AG09309 (cell line): Measurements from ENCODE around the gene SAMMSON.
A peak's percentile ranks its signal among the peaks of the same experiment; 100 is the strongest.

ENCODE experiments used
- DNase-seq: peaks from one replicate; pipeline ENCODE4 v3.0.0-alpha.2; 2010; ENCODE audit warnings: low read depth
- H3K4me3 ChIP-seq: 2 replicates; pipeline ENCODE4 v1.5.1; 2011; ENCODE audit warnings: mild to moderate bottlenecking, low read depth, low read length, moderate library complexity; ENCODE audit not compliant: control insufficient read depth
- TF ChIP-seq, protein P1 (sequence below): IDR thresholded peaks from 2 replicates; pipeline ENCODE4 v1.5.1; 2011; ENCODE audit warnings: mild to moderate bottlenecking, low read depth, low read length, inconsistent platforms; ENCODE audit not compliant: insufficient read depth, control insufficient read depth; ENCODE audit errors: missing control alignments

SAMMSON gene

DNA sequence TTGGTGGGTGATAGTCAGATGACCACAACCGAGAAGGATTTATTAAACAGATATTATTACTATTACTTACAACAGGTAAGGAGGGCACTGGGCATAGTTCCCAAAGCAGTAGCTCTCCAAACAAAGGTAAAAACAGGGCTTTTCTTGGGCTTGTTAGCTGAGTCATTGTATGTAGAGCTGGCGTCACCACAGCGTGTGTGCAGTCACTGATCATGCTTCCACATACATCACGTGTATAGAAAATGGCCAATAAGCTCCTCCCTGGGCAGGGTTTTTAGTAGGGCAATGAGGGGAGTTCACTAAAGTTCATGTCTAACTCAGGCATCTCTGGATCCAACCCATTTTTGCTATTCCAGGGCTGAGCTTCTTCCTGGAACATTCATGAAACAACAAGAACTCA is 5.8 kb upstream of the SAMMSON start:
- TF ChIP-seq, protein P1, sequence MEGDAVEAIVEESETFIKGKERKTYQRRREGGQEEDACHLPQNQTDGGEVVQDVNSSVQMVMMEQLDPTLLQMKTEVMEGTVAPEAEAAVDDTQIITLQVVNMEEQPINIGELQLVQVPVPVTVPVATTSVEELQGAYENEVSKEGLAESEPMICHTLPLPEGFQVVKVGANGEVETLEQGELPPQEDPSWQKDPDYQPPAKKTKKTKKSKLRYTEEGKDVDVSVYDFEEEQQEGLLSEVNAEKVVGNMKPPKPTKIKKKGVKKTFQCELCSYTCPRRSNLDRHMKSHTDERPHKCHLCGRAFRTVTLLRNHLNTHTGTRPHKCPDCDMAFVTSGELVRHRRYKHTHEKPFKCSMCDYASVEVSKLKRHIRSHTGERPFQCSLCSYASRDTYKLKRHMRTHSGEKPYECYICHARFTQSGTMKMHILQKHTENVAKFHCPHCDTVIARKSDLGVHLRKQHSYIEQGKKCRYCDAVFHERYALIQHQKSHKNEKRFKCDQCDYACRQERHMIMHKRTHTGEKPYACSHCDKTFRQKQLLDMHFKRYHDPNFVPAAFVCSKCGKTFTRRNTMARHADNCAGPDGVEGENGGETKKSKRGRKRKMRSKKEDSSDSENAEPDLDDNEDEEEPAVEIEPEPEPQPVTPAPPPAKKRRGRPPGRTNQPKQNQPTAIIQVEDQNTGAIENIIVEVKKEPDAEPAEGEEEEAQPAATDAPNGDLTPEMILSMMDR = no peak
- no peak overlapping the region for H3K4me3 ChIP-seq
- DNase-seq = no peak

DNA sequence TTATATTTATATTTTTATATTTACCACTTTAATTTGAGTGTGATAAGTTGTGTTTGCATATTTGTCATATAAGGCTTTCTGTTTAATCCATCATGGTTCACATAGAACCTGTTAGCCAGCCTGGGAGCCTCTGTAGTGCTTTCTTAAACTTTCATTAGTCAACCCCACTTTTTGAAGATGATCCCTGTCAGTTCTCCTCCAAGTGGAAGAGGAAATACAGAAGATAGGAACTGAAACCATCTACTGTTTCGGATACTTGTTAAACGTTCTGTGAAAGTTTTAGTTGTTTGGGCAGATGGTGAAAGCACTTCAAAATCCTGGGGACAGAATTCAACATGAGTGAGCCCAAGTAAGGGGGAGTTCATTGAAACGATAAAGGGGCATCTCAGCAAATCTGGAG is 4.6 kb upstream of the SAMMSON start:
- no peak for DNase-seq
- no peak overlapping the region for H3K4me3 ChIP-seq
- TF ChIP-seq, protein P1 = no peak

DNA sequence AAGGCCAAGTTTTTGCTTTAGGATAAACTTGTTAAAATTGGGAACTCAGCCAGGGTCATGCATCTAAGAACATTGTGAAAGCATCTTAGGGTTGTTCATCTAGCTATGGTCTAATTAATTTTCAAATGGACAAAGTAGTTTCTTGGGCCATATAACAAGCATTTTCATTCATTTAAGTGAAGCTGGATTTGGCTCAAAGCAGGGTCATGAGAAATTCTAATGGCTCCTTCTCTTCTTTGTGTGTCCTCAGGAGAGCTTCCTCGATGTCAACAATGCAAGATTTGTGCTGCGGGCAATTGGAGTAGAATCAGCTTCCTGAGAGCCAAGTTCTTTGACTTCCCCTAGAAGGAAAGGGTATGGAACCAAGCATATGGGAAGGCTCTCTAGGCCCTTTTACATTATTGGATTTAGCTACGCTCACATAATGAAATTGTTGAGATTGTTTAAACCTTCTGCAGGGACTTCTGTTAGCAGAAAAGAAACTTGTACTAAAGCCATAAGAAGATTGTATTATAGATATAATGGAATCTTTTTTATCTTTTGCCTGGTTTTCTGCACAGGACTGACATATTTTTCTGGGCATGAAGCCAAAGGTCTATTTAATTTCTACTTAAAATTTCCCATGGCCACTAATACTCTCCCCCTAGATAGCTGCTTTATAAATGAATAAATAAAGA is 1.8 kb upstream of the SAMMSON start:
- no peak overlapping the region for H3K4me3 ChIP-seq
- TF ChIP-seq, protein P1 = no peak
- no peak for DNase-seq

DNA sequence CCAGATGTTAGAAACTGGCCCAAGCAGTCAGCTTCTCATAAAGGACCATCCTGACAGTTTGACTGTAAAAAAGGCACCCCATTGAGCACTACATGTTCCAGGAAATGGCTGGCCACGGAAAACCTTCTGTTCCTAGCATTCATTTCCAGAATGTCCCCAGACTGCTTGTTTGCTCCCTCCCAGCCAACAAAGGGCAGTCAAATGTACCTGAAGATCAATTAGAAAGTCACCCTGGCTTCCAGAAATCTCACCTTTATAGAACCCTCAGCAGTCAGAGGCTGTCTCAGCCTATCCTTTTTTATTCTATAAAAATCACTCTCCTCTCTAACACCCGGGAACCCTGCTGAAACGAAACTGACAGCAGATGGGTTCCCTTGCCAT is 784 bp upstream of the SAMMSON start:
- peak overlapping the region; percentile 25; the same call in 1 of the 2 replicates for H3K4me3 ChIP-seq
- no peak for DNase-seq
- TF ChIP-seq, protein P1 = no peak

DNA sequence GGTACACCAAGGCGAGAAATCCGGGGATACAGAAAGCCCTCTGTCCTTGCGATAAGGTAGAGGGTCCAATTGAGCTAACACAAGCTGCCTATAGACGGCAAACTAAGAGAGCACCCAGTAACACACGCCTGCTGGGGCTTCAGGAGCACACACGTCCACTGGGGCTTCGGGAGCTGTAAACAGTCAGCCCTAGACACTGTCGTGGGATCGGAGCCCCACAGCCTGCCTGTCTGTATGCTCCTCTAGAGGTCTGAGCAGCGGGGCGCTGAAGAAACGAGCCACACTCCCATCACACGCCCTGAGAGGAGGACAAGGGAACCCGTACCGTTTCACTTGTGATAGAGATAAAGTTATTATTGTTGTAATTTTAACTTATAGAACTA is 486 bp downstream of the SAMMSON start:
- no peak for DNase-seq
- H3K4me3 ChIP-seq = no peak overlapping the region
- TF ChIP-seq, protein P1 = no peak

DNA sequence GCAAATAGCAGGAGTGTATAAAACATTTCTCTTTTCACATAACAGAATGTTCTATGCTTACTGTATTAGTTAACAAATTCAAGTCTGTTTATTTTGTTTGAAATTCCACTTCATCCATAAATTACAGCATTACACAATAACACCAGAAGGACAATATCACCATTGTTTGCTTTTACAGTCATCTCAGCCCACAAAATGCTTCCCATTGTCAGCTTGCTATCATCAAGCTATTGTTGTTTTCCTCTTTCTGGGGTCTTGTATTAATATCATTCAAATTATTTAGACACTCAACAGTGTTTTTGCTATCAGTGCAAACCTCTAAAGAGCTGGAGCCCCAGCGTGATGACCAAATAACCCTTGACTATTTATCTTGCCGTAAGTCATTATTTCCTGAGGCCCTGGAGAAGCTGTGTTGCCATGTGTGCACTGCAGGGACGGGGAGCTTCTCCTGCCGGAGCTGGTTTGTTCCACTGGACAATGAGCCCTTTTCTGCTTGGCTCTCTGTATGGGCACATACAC is 1.1 kb downstream of the SAMMSON start:
- no peak for DNase-seq
- TF ChIP-seq, protein P1 = no peak

DNA sequence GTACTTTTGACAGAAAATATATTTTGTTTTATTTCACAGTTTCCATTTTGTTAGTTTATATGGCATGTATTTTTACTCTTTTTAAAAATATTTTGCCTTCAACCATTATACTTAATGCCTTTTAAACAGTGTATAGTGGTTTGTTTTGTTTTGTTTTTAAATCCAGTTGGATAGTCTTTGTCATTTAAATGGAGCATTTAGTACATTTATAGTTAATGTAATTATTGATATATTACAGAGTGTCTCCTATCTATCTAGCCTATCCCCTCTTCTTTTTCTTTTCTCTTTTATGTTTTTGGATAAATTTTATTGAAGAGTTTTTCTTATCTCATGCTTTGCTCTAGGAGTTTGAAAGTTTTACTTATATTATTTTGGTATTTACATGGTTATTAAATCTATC is 3.6 kb downstream of the SAMMSON start:
- no peak for DNase-seq
- TF ChIP-seq, protein P1 = no peak
- H3K4me3 ChIP-seq = no peak overlapping the region

More for the DNA sequence above, 1.1 kb downstream of the SAMMSON start:
- no peak overlapping the region for H3K4me3 ChIP-seq
